ENCODE data around the gene B3GNT5. TPM values are rescaled to one million over a fixed set of nuclear protein-coding genes. Genes with fewer than 3 reads are reported as not detected.

B3GNT5 gene, protein sequence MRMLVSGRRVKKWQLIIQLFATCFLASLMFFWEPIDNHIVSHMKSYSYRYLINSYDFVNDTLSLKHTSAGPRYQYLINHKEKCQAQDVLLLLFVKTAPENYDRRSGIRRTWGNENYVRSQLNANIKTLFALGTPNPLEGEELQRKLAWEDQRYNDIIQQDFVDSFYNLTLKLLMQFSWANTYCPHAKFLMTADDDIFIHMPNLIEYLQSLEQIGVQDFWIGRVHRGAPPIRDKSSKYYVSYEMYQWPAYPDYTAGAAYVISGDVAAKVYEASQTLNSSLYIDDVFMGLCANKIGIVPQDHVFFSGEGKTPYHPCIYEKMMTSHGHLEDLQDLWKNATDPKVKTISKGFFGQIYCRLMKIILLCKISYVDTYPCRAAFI
- total RNA-seq (2014; rRNA removed; shearing (Covaris generic)): 3.1 and 4.4 TPM in 2 replicates

DNA sequence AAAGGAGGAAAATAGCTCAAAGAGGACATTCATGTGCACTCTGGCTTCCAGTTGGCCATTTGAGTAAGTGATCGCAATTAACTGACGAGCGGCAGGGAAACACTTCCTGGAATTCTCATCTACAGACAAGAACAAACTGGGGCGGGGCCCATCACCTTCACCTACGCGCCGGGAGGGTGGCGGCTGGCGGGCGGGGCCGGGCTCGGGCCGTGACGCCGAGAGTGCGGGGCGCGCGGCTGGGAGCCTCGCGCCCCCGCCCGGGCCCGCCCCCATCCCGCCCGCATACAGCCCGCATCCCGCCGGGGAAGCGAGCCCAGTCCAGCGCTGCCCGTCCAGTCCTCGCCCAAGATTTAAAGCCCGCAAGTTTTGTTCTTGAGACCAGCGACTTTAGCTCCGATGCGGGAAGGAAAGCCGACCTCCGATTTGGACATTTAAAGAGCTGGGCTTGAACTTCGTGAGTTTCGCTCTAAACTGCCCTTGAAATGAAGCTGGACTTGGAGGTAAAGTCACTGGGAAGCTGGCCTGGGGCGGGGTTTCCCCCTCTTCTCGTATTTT is at the start of gene B3GNT5:
Gene B3GNT5 (plus strand): TSS at position 281 of the 555 bp plus-strand sequence. CDS start 16,546 bp downstream, outside the sequence.

Small RNAs within 50 kb of the gene (small RNA-seq; reads per million reads assigned to genes)
- 0.17 reads per million for gene RNA5SP151

Other genes with a start within 250 kb of the B3GNT5 start
- 17.2 and 22.1 TPM in 2 replicates for gene MCCC1, start 153.8 kb upstream of the B3GNT5 start, total RNA-seq (2014; rRNA removed; shearing (Covaris generic))
- gene LAMP3, start 90.5 kb upstream of the B3GNT5 start, total RNA-seq (2014; rRNA removed; shearing (Covaris generic)): 0.34 TPM in 1 of 2 replicates, not detected in the other
- 0.38 and 0.42 TPM in 2 replicates for gene MCF2L2, start 175.4 kb downstream of the B3GNT5 start, total RNA-seq (2014; rRNA removed; shearing (Covaris generic))

All from A375 (cell line).